PC-3 (cell line): ENCODE data around the gene UBE2D4. TPM values are rescaled to one million over a fixed set of nuclear protein-coding genes. Genes with fewer than 3 reads are reported as not detected.
A peak's percentile ranks its signal among the peaks of the same experiment; 100 is the strongest.

Experiments used
- ATAC-seq: fragments of 200-7000 bp; cut with Tn5 transposase; 2 replicates; pipeline ENCODE4 v1.9.1; 2020; ENCODE audit warnings: mild to moderate bottlenecking, moderate library complexity
- BruUV-seq: library from RNA; stranded (reverse); fragments of 400-500 nt; replicated peaks from 2 replicates; lab custom pipeline; 2021; lab: Mats Ljungman, UMichigan
- CTCF ChIA-PET: fragments of 300-600 bp; sonication (Branson Sonifier 250); formaldehyde crosslinking; loops from one replicate; lab custom pipeline; 2022; ENCODE audit warnings: antibody characterized with exemption; lab: Charles Lee
- POLR2A ChIA-PET: fragments of 300-600 bp; sonication (Branson Sonifier 250); formaldehyde crosslinking; loops from one replicate; lab custom pipeline; 2022; ENCODE audit warnings: antibody characterized with exemption; ENCODE audit not compliant: unreplicated experiment; lab: Charles Lee
- DNase-seq: peaks from one replicate; pipeline ENCODE4 v3.0.0-alpha.2; 2015
- H2AFZ ChIP-seq: fragments of 300-600 bp; sonication (generic); 2 replicates; pipeline ENCODE4 v1.6.0; 2016; ENCODE audit warnings: antibody characterized with exemption, low read length
- H3F3A ChIP-seq: fragments of 300-600 bp; sonication (generic); one replicate; pipeline ENCODE4 v1.6.0; 2017; ENCODE audit warnings: antibody characterized with exemption, low read length, control low read depth, mild to moderate bottlenecking; ENCODE audit not compliant: unreplicated experiment
- H3K27ac ChIP-seq: fragments of 300-600 bp; sonication (generic); 2 replicates; pipeline ENCODE4 v1.5.1; 2016; ENCODE audit warnings: mild to moderate bottlenecking, low read length
- H3K27me3 ChIP-seq: fragments of 300-600 bp; sonication (generic); 2 replicates; pipeline ENCODE4 v1.6.1; 2016; ENCODE audit warnings: low read length, mixed read lengths
- H3K36me3 ChIP-seq: fragments of 300-600 bp; sonication (generic); 2 replicates; pipeline ENCODE4 v1.6.1; 2016; ENCODE audit warnings: low read depth, mixed run types, low read length, mixed read lengths
- H3K4me1 ChIP-seq: fragments of 300-600 bp; sonication (generic); 2 replicates; pipeline ENCODE4 v1.5.1; 2016; ENCODE audit warnings: low read length; ENCODE audit not compliant: insufficient read depth
- H3K4me2 ChIP-seq: fragments of 300-600 bp; sonication (generic); 2 replicates; pipeline ENCODE4 v1.6.0; 2016; ENCODE audit warnings: low read length
- H3K4me3 ChIP-seq: fragments of 300-600 bp; sonication (generic); 2 replicates; pipeline ENCODE4 v1.5.1; 2016; ENCODE audit warnings: mild to moderate bottlenecking, low read length, mixed read lengths
- H3K79me2 ChIP-seq: fragments of 300-600 bp; sonication (generic); 2 replicates; pipeline ENCODE4 v1.6.1; 2017; ENCODE audit warnings: low read length, mixed read lengths
- H3K9ac ChIP-seq: fragments of 300-600 bp; sonication (generic); 2 replicates; pipeline ENCODE4 v1.6.0; 2016; ENCODE audit warnings: mild to moderate bottlenecking, low read length
- H3K9me2 ChIP-seq: fragments of 300-600 bp; sonication (generic); replicated peaks from 2 replicates; pipeline ENCODE4 v1.6.1; 2016; ENCODE audit warnings: mixed run types, low read length, mixed read lengths
- H3K9me3 ChIP-seq: fragments of 300-600 bp; sonication (generic); 2 replicates; pipeline ENCODE4 v1.6.1; 2016; ENCODE audit warnings: low read length, mixed read lengths
- H4K20me1 ChIP-seq: fragments of 300-600 bp; sonication (generic); 2 replicates; pipeline ENCODE4 v1.6.1; 2016; ENCODE audit warnings: low read length, mixed read lengths
- CTCF ChIP-seq: fragments of 300-600 bp; sonication (generic); conservative IDR thresholded peaks from 2 replicates; pipeline ENCODE4 v1.5.1; 2017; ENCODE audit warnings: antibody characterized with exemption, low read depth, mild to moderate bottlenecking, low read length
- EZH2 ChIP-seq: fragments of 300-600 bp; sonication (generic); IDR thresholded peaks from one replicate; pipeline ENCODE4 v1.6.1; 2017; ENCODE audit warnings: antibody characterized with exemption, mild to moderate bottlenecking, low read length; ENCODE audit not compliant: unreplicated experiment
- EZH2phosphoT487 ChIP-seq: fragments of 300-600 bp; sonication (generic); IDR thresholded peaks from 2 replicates; pipeline ENCODE4 v1.6.1; 2018; ENCODE audit warnings: mild to moderate bottlenecking, antibody characterized with exemption, low read length, borderline replicate concordance
- intact Hi-C: fragments of 100-400 bp; cut with micrococcal nuclease; formaldehyde crosslinking; loops from 2 replicates; pipeline ENCODE4 v1.9.0; 2023
- total RNA-seq: library from RNA; depleted of rRNA; stranded (reverse); fragments of >200 nt; gene quantifications from 2 replicates; pipeline ENCODE4 v1.2.3, GENCODE V29; 2014

UBE2D4 gene
- total RNA-seq, 1 experiment from 2014 or later: 11.8 TPM

DNA sequence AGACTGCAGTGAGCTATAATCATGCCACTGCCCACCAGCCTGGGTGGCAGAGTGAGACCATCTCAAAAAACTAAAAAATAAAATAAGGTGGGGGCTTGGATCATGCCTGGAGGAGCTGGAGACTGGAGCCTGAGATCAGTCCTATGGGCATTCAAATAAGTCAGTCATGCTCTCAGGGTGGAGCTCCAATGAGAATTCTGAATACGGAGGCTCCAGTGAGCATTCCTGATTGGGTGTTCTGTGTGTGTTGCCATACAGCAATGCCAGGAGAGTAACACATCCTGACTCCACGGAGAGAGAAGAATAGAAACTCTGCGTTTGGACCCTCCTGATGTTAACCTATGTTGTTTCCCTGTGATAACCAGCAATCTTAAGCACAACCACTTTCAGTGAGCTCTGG is 16.0 kb downstream of the UBE2D4 start:
- ChIA-PET CTCF (no interaction called here), POLR2A (no interaction called here)
- no peak for TF ChIP-seq CTCF
- TF ChIP-seq EZH2: no peak
- TF ChIP-seq EZH2phosphoT487: no peak
- no TSS peak for BruUV-seq
- ATAC-seq (no peak), DNase-seq (no peak)
- H4K20me1 ChIP-seq: no peaks in the 10 kb centered on the region
- no peak overlapping the region for H3K4me3 ChIP-seq
- no peaks in the 10 kb centered on the region for H3F3A ChIP-seq
- no peaks in the 10 kb centered on the region for H3K79me2 ChIP-seq
- no peaks in the 10 kb centered on the region for H3K9me2 ChIP-seq
- H3K27ac ChIP-seq: no peak overlapping the region
- H3K9me3 ChIP-seq: no peaks in the 10 kb centered on the region
- H3K36me3 ChIP-seq: no peaks in the 10 kb centered on the region
- peaks cover 16% of the 10 kb centered on the region for H3K4me1 ChIP-seq
- intact Hi-C loops: no loop called here
- H3K4me2 ChIP-seq: no peak overlapping the region
- no peaks in the 10 kb centered on the region for H3K27me3 ChIP-seq
- H3K9ac ChIP-seq: no peak overlapping the region
- H2AFZ ChIP-seq: no peak overlapping the region

DNA sequence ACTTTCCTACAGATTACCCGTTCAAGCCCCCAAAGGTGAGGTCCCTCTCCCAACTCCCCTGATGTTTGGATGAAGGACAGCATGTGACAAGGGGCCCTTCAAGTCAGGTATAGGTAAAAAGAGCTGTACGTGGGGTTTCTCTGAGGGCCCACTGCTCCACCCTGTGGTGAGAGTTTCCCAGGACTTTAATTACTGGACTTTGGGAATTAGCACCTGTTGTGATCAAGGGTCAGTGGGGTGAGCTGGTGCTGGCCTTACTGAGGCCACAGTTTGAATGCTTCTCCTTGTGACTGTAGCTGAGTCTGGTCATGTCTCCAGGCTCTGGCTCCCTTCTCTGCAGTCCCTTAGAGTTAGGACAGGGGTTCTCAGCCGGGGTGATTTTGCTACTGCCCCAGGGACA is 16.8 kb downstream of the UBE2D4 start:
- Histone ChIP-seq H3K9ac (peak overlapping the region; percentile 43; the same call in 1 of the 2 replicates), H3K27ac (peak overlapping the region; percentile 76), H3K36me3 (no peaks in the 10 kb centered on the region), H3K4me2 (peak overlapping the region; percentile 56), H3K27me3 (no peaks in the 10 kb centered on the region), H4K20me1 (no peaks in the 10 kb centered on the region), H3K9me3 (no peaks in the 10 kb centered on the region), H3K4me3 (no peak overlapping the region), H2AFZ (no peak overlapping the region), H3K4me1 (peaks cover 16% of the 10 kb centered on the region), H3K9me2 (no peaks in the 10 kb centered on the region), H3K79me2 (no peaks in the 10 kb centered on the region), H3F3A (no peaks in the 10 kb centered on the region)
- CTCF ChIA-PET: interaction anchor here (1.0 kb wide), 1 partner anchor 11 kb away, joined by 3 read pairs; no protein-coding TSS in a partner anchor
- ATAC-seq: peak; percentile 34
- no TSS peak for BruUV-seq
- POLR2A ChIA-PET: interaction anchor here (0.5 kb wide), 1 partner anchor 50 kb away, joined by 3 read pairs; no protein-coding TSS in a partner anchor
- DNase-seq: no peak
- TF ChIP-seq EZH2: no peak
- peak; percentile 54 for TF ChIP-seq CTCF
- intact Hi-C loops: no loop called here

DNA sequence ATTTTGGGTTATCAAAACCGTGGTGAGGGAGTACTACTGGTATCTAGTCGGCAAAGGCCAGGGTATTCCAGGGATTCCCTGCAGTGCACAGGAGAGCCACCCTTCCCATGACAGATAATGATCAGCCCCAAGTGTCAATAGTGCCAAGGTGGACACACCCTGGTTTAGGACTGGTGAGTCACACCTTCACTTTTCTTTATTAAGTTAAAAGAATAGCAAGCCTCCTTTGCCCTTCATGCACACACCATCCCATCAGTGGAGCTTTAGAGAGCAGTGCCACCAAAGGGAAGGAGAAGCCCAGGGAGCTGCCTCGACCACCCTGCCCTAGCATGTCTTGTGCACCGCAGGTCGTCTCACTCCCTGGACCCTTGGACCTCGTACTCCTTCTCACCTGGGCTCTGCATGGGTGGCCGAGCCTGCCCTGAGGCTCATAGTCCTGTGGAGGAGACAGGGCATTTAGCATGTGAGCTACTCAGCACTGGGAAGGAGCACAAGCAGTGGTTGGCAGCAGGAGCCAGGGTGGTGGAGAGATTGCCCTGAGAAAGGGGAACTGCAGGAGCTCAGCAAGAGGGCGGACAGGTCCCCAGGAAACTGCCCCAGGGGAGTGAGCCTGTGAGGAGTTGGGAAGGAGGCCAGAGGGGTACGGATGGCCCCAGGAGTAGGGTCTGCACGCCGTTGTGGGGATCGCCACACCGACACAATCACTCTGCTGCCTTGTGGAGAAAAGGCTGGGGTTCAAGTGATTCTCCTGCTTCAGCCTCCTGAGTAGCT is 17.4 kb downstream of the UBE2D4 start:
- H3K4me2 ChIP-seq: peak overlapping the region; percentile 56
- ChIA-PET POLR2A (interaction anchor here (0.5 kb wide), 1 partner anchor 49 kb away, joined by 3 read pairs; no protein-coding TSS in a partner anchor), CTCF (interaction anchor here (1.0 kb wide), 1 partner anchor 11 kb away, joined by 3 read pairs; no protein-coding TSS in a partner anchor)
- intact Hi-C loops: no loop called here
- H3K4me1 ChIP-seq: peaks cover 16% of the 10 kb centered on the region
- ATAC-seq (peak; percentile 97), DNase-seq (peak; percentile 79)
- peak overlapping the region; percentile 76 for H3K27ac ChIP-seq
- H3K79me2 ChIP-seq: no peaks in the 10 kb centered on the region
- peak overlapping the region; percentile 43; the same call in 1 of the 2 replicates for H3K9ac ChIP-seq
- H3F3A ChIP-seq: no peaks in the 10 kb centered on the region
- H3K9me3 ChIP-seq: no peaks in the 10 kb centered on the region
- H3K27me3 ChIP-seq: no peaks in the 10 kb centered on the region
- no peak overlapping the region for H2AFZ ChIP-seq
- TF ChIP-seq EZH2phosphoT487 (no peak), CTCF (no peak), EZH2 (no peak)
- H3K36me3 ChIP-seq: no peaks in the 10 kb centered on the region
- H3K9me2 ChIP-seq: no peaks in the 10 kb centered on the region
- BruUV-seq: no TSS peak
- no peaks in the 10 kb centered on the region for H4K20me1 ChIP-seq
- H3K4me3 ChIP-seq: no peak overlapping the region
